SH-SY5Y (cell line): ENCODE measurements around the gene SOX15.

Source experiments
- GATA2 ChIP-seq: IDR thresholded peaks from 2 replicates; pipeline ENCODE4 v1.6.1; 2011; ENCODE audit warnings: mild to moderate bottlenecking, low read depth, low read length
- GATA3 ChIP-seq: IDR thresholded peaks from 2 replicates; pipeline ENCODE4 v1.6.1; 2011; ENCODE audit warnings: low read depth, mild to moderate bottlenecking, low read length, moderate library complexity

DNA sequence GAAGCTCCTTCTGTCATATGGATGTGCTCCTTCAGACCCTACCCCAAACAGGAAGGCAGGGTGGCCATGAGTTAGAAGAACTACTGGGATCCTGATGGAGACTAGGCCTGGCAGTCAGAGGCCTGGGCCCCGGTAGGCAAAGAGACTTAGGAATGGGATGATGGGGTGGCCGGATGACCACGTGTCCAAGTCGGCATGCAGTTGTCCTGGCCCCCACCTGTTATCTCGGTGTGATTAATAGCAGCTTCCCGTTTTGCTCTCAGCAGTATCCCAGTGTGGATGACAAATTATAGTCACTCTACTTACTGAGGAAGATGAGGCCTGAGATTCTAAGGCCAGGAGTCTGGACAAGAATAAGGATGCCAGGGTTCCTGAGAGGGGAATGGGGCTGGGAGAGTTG, 39.5 kb downstream of the SOX15 start:
- TF ChIP-seq GATA2 (no peak), GATA3 (no peak)
